Measurements from ENCODE around the gene CLPTM1. TPM values are rescaled to one million over a fixed set of nuclear protein-coding genes. Genes with fewer than 3 reads are reported as not detected.

The CLPTM1 gene
- total and polyA plus RNA-seq, 9 of the 15 experiments (the other 6 are each of a cell fraction or from before 2014, with no cell fraction given), result 0.37 to 96.0 (median 27.5) TPM

GRCh38 chr19:44914433-44915206 is 40.6 kb upstream of the CLPTM1 start, which contains the start of gene APOC1 (continued):
- TF ChIP-seq ARID4B (CRISPR knock-in tag; IDR thresholded peaks at IDR 0.05), result peak; percentile 38; the same call in 1 of the 2 replicates
- TF ChIP-seq POLR2A (conservative IDR thresholded peaks at IDR 0.05), result peak; percentile 83
- peak; percentile 70 for TF ChIP-seq TARDBP (IDR thresholded peaks at IDR 0.05)
- TF ChIP-seq ZNF263 (CRISPR knock-in tag; IDR thresholded peaks at IDR 0.05; ENCODE audit: borderline replicate concordance), result peak; percentile 93
- 0 out of 2 replicates have a peak, but pooled peaks have one; percentile 16 for TF ChIP-seq SREBF2 (CRISPR knock-in tag; IDR thresholded peaks at IDR 0.05)
- TF ChIP-seq ZNF12 (CRISPR knock-in tag; IDR thresholded peaks at IDR 0.05), result 0 out of 2 replicates have a peak, but pooled peaks have one; percentile 51
- peak; percentile 42 for TF ChIP-seq TAF1 (IDR thresholded peaks at IDR 0.05; ENCODE audit: control insufficient read depth, extremely low read depth, insufficient read depth, low read length, severe bottlenecking)
- TF ChIP-seq ZBTB7A (IDR thresholded peaks at IDR 0.05; ENCODE audit: borderline replicate concordance, control insufficient read depth, low read depth, low read length), result peak; percentile 80; the same call in 1 of the 2 replicates
- TF ChIP-seq NEUROD1 (IDR thresholded peaks at IDR 0.05; ENCODE audit: borderline replicate concordance, low read depth, low read length, partially characterized antibody), result peak; percentile 8
- peak; percentile 68 for TF ChIP-seq ATF1 (CRISPR knock-in tag; IDR thresholded peaks at IDR 0.05)
- peak; percentile 98 for TF ChIP-seq ATF1 (tag; IDR thresholded peaks at IDR 0.05)
- TF ChIP-seq RB1 (IDR thresholded peaks at IDR 0.05; ENCODE audit: low read depth), result 0 out of 2 replicates have a peak, but pooled peaks have one; percentile 7
- peak; percentile 46 for TF ChIP-seq CHD1 (IDR thresholded peaks at IDR 0.05; ENCODE audit: low read length)
- TF ChIP-seq ATF7 (IDR thresholded peaks at IDR 0.05), result peak; percentile 88; the same call in 1 of the 2 replicates
- 0 out of 2 replicates have a peak, but pooled peaks have one; percentile 44 for TF ChIP-seq MAX (CRISPR knock-in tag; IDR thresholded peaks at IDR 0.05)
- TF ChIP-seq TAF7 (tag; IDR thresholded peaks at IDR 0.05), result 0 out of 2 replicates have a peak, but pooled peaks have one; percentile 5
- peak; percentile 97 for TF ChIP-seq CREM (IDR thresholded peaks at IDR 0.05; ENCODE audit: low read depth)
- peak; percentile 71 for TF ChIP-seq E2F1 (CRISPR knock-in tag; IDR thresholded peaks at IDR 0.05)
- peak; percentile 98 for TF ChIP-seq NFYB (IDR thresholded peaks at IDR 0.05; ENCODE audit: extremely low read depth, insufficient read length)
- TF ChIP-seq, protein P1, sequence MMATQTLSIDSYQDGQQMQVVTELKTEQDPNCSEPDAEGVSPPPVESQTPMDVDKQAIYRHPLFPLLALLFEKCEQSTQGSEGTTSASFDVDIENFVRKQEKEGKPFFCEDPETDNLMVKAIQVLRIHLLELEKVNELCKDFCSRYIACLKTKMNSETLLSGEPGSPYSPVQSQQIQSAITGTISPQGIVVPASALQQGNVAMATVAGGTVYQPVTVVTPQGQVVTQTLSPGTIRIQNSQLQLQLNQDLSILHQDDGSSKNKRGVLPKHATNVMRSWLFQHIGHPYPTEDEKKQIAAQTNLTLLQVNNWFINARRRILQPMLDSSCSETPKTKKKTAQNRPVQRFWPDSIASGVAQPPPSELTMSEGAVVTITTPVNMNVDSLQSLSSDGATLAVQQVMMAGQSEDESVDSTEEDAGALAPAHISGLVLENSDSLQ (IDR thresholded peaks at IDR 0.05), result peak; percentile 49

All from K562 (cell line).